Kidney epithelial cell (primary cell): ENCODE measurements around the gene IFT43. TPM values are rescaled to one million over a fixed set of nuclear protein-coding genes. Genes with fewer than 3 reads are reported as not detected.

Experiments used
- DNase-seq: peaks from one replicate; pipeline ENCODE4 v3.0.0-alpha.2; 2010; ENCODE audit warnings: low read depth
- H3K27me3 ChIP-seq: 2 replicates; pipeline ENCODE4 v1.6.0; 2011; ENCODE audit warnings: low read length; ENCODE audit not compliant: control insufficient read depth, insufficient read depth
- H3K36me3 ChIP-seq: 2 replicates; pipeline ENCODE4 v1.5.1; 2011; ENCODE audit warnings: low read length; ENCODE audit not compliant: control insufficient read depth, insufficient read depth
- H3K4me3 ChIP-seq: 2 replicates; pipeline ENCODE4 v1.5.1; 2011; ENCODE audit warnings: low read depth, mild to moderate bottlenecking, control low read depth, low read length
- total RNA-seq: library from RNA; depleted of rRNA; stranded (reverse); fragments of >200 nt; gene quantifications from 2 replicates; pipeline ENCODE4 v1.2.3, GENCODE V29; 2015
- TF ChIP-seq, protein P1 (sequence below): IDR thresholded peaks from 2 replicates; pipeline ENCODE4 v1.5.1; 2011; ENCODE audit warnings: mild to moderate bottlenecking, moderate library complexity, low read length, control low read depth, inconsistent platforms; ENCODE audit not compliant: insufficient read depth, poor library complexity, severe bottlenecking

IFT43 gene
- total RNA-seq, 1 donor from 2014 or later: 48.9 TPM

DNA sequence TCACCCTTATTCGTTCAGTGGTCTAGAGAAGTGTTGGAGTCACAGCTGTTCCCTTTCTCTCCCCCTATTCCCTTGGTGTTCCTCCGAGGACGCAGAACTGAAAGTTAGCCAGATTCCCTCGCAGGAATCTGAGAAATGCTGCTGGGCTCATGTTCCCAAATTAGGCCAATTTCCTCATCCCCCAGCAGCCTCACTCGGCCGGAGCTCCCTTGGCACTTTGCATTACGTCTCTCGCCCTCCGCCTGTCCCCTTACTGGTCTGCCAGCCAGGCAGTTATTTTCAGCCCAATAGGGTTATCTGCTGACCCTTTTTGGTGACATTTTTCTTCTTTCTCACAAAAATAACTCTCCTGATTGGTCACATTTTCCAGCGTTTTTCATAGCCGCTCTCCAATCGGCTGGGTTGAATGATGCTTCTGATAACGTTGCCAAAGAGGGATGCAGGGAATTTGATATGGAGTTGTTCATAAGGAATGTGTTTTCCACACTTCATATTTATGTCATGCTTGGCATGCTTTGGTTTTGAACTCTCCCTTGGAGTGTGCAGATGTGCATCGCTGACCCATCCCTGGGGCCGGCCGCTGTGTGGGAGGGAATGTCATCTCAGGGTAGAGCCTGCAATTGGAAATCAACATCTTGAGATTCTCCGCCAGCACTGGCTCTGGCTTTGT, 9.9 kb downstream of the IFT43 start:
- no peak for DNase-seq
- Histone ChIP-seq H3K36me3 (no peaks in the 10 kb centered on the region), H3K27me3 (no peaks in the 10 kb centered on the region), H3K4me3 (no peak overlapping the region)
- TF ChIP-seq, protein P1, sequence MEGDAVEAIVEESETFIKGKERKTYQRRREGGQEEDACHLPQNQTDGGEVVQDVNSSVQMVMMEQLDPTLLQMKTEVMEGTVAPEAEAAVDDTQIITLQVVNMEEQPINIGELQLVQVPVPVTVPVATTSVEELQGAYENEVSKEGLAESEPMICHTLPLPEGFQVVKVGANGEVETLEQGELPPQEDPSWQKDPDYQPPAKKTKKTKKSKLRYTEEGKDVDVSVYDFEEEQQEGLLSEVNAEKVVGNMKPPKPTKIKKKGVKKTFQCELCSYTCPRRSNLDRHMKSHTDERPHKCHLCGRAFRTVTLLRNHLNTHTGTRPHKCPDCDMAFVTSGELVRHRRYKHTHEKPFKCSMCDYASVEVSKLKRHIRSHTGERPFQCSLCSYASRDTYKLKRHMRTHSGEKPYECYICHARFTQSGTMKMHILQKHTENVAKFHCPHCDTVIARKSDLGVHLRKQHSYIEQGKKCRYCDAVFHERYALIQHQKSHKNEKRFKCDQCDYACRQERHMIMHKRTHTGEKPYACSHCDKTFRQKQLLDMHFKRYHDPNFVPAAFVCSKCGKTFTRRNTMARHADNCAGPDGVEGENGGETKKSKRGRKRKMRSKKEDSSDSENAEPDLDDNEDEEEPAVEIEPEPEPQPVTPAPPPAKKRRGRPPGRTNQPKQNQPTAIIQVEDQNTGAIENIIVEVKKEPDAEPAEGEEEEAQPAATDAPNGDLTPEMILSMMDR: no peak

DNA sequence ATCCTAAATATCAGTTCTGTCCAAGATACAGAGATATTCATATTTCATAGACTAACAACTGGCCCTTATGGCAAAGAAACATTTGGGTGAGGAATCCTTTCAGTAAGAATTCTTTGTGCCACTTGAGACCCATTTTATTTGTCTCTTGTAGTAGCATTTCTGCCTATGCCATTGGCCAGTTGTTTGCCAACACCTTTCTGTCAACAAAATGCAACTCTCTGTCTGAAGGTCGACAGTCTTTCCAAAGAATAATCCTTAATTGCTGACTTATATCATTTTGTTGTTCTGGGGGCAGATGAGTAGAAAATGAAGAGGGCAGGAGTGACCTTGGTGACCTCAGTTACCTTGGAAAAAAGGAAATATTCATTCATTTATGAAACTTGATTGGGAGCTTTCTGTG, 10.9 kb downstream of the IFT43 start:
- TF ChIP-seq, protein P1: no peak
- no peak overlapping the region for H3K4me3 ChIP-seq
- no peaks in the 10 kb centered on the region for H3K27me3 ChIP-seq
- no peak for DNase-seq
- H3K36me3 ChIP-seq: no peaks in the 10 kb centered on the region

DNA sequence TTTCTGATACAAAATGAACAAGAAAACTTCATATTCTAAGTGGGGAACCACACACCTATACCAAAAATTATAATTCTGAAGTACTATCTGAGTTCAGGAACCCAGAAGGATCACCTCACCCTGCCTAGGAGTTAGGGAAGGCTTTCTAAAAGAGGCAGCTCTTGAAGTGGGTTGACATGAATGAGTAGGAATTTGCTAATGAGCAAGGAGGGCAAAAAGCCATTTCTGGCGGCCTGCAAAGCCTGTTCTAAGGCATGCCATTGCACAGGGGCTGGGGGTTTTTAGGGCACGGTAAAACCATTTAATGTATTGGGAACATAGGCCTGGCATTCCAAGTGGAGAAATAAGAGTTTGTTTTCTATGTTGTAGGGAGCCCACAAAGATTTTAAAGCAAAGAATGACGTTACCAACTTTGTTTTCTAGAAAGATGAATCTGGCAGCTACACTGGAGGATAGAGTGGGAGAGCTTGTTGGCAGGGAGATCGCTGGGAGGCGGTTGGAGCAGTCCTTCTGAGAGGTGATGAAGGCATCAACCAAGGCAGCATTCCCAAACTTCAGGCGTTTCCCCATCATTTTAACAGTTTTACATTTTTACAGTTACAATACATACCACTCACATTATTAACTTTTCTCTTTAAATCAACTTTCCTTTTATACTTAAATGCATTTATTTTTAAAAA, 14.1 kb downstream of the IFT43 start:
- DNase-seq: no peak
- no peaks in the 10 kb centered on the region for H3K27me3 ChIP-seq
- TF ChIP-seq, protein P1: no peak
- no peak overlapping the region for H3K4me3 ChIP-seq
- no peaks in the 10 kb centered on the region for H3K36me3 ChIP-seq

DNA sequence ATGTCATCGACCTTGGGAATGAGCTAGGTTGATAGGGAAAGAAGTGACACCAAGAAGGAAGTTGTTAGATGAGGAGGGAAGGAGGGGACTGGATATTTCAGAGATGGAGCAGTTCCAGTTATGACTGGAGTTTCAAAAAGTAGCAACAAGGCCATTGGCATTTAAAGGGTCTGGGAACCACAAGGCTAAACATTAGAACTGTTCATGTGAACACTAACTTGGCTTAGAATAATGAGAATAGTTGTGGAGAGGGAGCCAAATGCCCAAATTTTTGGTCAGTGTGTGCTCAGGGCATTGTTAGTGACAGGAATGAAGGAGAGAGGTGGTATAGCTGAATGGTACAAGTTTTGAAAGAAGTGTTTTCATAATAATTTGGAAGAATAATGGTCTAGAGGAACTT, 16.8 kb downstream of the IFT43 start:
- Histone ChIP-seq H3K4me3 (no peak overlapping the region), H3K36me3 (no peaks in the 10 kb centered on the region), H3K27me3 (no peaks in the 10 kb centered on the region)
- TF ChIP-seq, protein P1: no peak
- no peak for DNase-seq

DNA sequence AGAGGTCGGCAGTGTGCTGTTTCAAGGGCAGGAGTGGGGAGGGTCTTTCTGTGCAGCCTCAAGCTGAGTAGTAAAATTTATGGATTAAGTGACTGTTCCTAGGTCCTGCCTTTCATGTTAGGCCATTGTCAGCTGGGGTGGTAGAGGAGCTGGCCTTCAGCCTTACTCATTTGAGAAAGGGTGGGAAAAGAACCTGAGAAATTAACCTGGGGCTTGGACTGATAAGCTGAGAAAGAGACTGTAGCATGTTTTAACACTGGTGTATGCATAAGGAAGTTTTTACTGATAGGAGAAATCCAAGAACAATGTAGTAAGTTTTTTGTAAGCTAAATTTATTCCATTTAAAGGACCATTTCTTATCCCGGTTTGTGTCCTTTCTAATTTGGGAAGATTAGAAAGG, 20.7 kb downstream of the IFT43 start:
- Histone ChIP-seq H3K36me3 (peaks cover 3% of the 10 kb centered on the region), H3K4me3 (no peak overlapping the region), H3K27me3 (no peaks in the 10 kb centered on the region)
- no peak for DNase-seq
- TF ChIP-seq, protein P1: no peak
